H9 (cell line): Measurements from ENCODE around the gene G6PC2. TPM values are rescaled to one million over a fixed set of nuclear protein-coding genes. Genes with fewer than 3 reads are reported as not detected.

Experiments
- DNase-seq: peaks from one replicate; pipeline ENCODE4 v3.0.0-alpha.2; 2017
- H2AFZ ChIP-seq: one replicate; pipeline ENCODE4 v1.6.1; 2013; ENCODE audit warnings: mild to moderate bottlenecking, low read length, control low read depth, moderate library complexity
- H2AK5ac ChIP-seq: 2 replicates; pipeline ENCODE4 v1.6.1; 2013; ENCODE audit warnings: low read length, control low read depth, mixed read lengths; ENCODE audit not compliant: insufficient read length
- H2BK120ac ChIP-seq: one replicate; pipeline ENCODE4 v1.6.1; 2013; ENCODE audit warnings: low read depth, mild to moderate bottlenecking, low read length, control low read depth, inconsistent platforms; ENCODE audit not compliant: poor library complexity, severe bottlenecking
- H2BK12ac ChIP-seq: 2 replicates; pipeline ENCODE4 v1.6.1; 2013; ENCODE audit warnings: low read length, control low read depth, mixed read lengths, low read depth; ENCODE audit not compliant: insufficient read length
- H2BK15ac ChIP-seq: 2 replicates; pipeline ENCODE4 v1.6.1; 2013; ENCODE audit warnings: low read depth, low read length, control low read depth
- H2BK20ac ChIP-seq: one replicate; pipeline ENCODE4 v1.6.1; 2013; ENCODE audit warnings: low read depth, mild to moderate bottlenecking, low read length, control low read depth, inconsistent platforms; ENCODE audit not compliant: poor library complexity, severe bottlenecking
- H2BK5ac ChIP-seq: 2 replicates; pipeline ENCODE4 v1.6.1; 2013; ENCODE audit warnings: low read length, control low read depth, mixed read lengths; ENCODE audit not compliant: insufficient read length
- H3K14ac ChIP-seq: 2 replicates; pipeline ENCODE4 v1.6.1; 2013; ENCODE audit warnings: low read length, control low read depth; ENCODE audit not compliant: insufficient read depth
- H3K18ac ChIP-seq: 2 replicates; pipeline ENCODE4 v1.6.1; 2013; ENCODE audit warnings: low read depth, mild to moderate bottlenecking, mixed read lengths, low read length, control low read depth; ENCODE audit not compliant: insufficient read length
- H3K23ac ChIP-seq: 2 replicates; pipeline ENCODE4 v1.6.1; 2013; ENCODE audit warnings: low read length, control low read depth, mixed read lengths, low read depth; ENCODE audit not compliant: insufficient read length
- H3K23me2 ChIP-seq: 2 replicates; pipeline ENCODE4 v1.6.1; 2013; ENCODE audit warnings: low read depth, mild to moderate bottlenecking, mixed read lengths, low read length, control low read depth; ENCODE audit not compliant: insufficient read length, poor library complexity, severe bottlenecking
- H3K27ac ChIP-seq: 2 replicates; pipeline ENCODE4 v1.5.1; 2013; ENCODE audit warnings: low read length, control low read depth, mixed read lengths, low read depth; ENCODE audit not compliant: insufficient read length
- H3K27me3 ChIP-seq: 2 replicates; pipeline ENCODE4 v1.6.1; 2013; ENCODE audit warnings: low read length, control low read depth, inconsistent platforms; ENCODE audit not compliant: insufficient read depth
- H3K4ac ChIP-seq: 2 replicates; pipeline ENCODE4 v1.6.1; 2013; ENCODE audit warnings: low read depth, mild to moderate bottlenecking, control low read depth, inconsistent platforms, low read length, moderate library complexity
- H3K4me1 ChIP-seq: 2 replicates; pipeline ENCODE4 v1.6.1; 2013; ENCODE audit warnings: low read length, control low read depth, inconsistent platforms; ENCODE audit not compliant: insufficient read depth
- H3K4me2 ChIP-seq: 2 replicates; pipeline ENCODE4 v1.6.1; 2013; ENCODE audit warnings: low read length, control low read depth, mixed read lengths; ENCODE audit not compliant: insufficient read length, insufficient read depth
- H3K56ac ChIP-seq: 2 replicates; pipeline ENCODE4 v1.6.1; 2013; ENCODE audit warnings: low read depth, mild to moderate bottlenecking, mixed read lengths, low read length, control low read depth; ENCODE audit not compliant: insufficient read length
- H3K79me1 ChIP-seq: 2 replicates; pipeline ENCODE4 v1.6.1; 2013; ENCODE audit warnings: low read depth, mild to moderate bottlenecking, moderate library complexity, low read length, control low read depth, inconsistent platforms; ENCODE audit not compliant: insufficient read depth, poor library complexity, severe bottlenecking
- H3K79me2 ChIP-seq: 2 replicates; pipeline ENCODE4 v1.6.1; 2013; ENCODE audit warnings: low read length, control low read depth, inconsistent platforms; ENCODE audit not compliant: insufficient read depth
- H3K9ac ChIP-seq: 2 replicates; pipeline ENCODE4 v1.6.1; 2013; ENCODE audit warnings: low read length, control low read depth, mixed read lengths; ENCODE audit not compliant: insufficient read length; ENCODE audit errors: extremely low read depth
- H3K9me3 ChIP-seq: one replicate; pipeline ENCODE4 v1.6.1; 2013; ENCODE audit warnings: low read depth, low read length, inconsistent platforms; ENCODE audit not compliant: control insufficient read depth
- H3T11ph ChIP-seq: one replicate; pipeline ENCODE4 v1.6.1; 2013; ENCODE audit warnings: mild to moderate bottlenecking, low read length, control low read depth, inconsistent platforms
- H4K20me1 ChIP-seq: one replicate; pipeline ENCODE4 v1.6.1; 2013; ENCODE audit not compliant: control insufficient read depth, insufficient read length, insufficient read depth
- H4K5ac ChIP-seq: 2 replicates; pipeline ENCODE4 v1.6.1; 2013; ENCODE audit warnings: low read depth, mild to moderate bottlenecking, mixed read lengths, low read length, control low read depth; ENCODE audit not compliant: insufficient read length
- H4K8ac ChIP-seq: replicated peaks from 2 replicates; pipeline ENCODE4 v1.6.1; 2013; ENCODE audit warnings: low read length, control low read depth, mixed read lengths, low read depth; ENCODE audit not compliant: insufficient read length
- H4K91ac ChIP-seq: 2 replicates; pipeline ENCODE4 v1.6.1; 2013; ENCODE audit warnings: low read depth, mild to moderate bottlenecking, moderate library complexity, mixed read lengths, low read length, control low read depth; ENCODE audit not compliant: insufficient read length
- H3K27ac Mint-ChIP-seq, 3 experiments: 2 replicates in 2 of 3; 3 replicates in 1 of 3; pipeline ENCODE4 v1.8.0; 2020 to 2021; ENCODE audit warnings: mixed read lengths in 3 of 3, mild to moderate bottlenecking in 1 of 3, moderate library complexity in 1 of 3
- H3K27me3 Mint-ChIP-seq: 2 replicates; pipeline ENCODE4 v1.8.0; 2021; ENCODE audit warnings: low read depth, mild to moderate bottlenecking, moderate library complexity, mixed read lengths
- H3K36me3 Mint-ChIP-seq, 3 experiments: 2 replicates in 2 of 3; 3 replicates in 1 of 3; pipeline ENCODE4 v1.8.0; 2020 to 2021; ENCODE audit warnings: low read depth in 3 of 3, mixed read lengths in 3 of 3; ENCODE audit not compliant: insufficient read depth in 1 of 3
- H3K4me1 Mint-ChIP-seq, 2 experiments: 2 replicates each; pipeline ENCODE4 v1.8.0; 2020; ENCODE audit warnings: mixed read lengths in 2 of 2
- H3K4me3 Mint-ChIP-seq, 2 experiments: 2 replicates in 1 of 2; 3 replicates in 1 of 2; pipeline ENCODE4 v1.8.0; 2020 to 2021; ENCODE audit warnings: mild to moderate bottlenecking in 2 of 2, mixed read lengths in 2 of 2, moderate library complexity in 1 of 2
- H3K9me3 Mint-ChIP-seq, 2 experiments: 2 replicates in 1 of 2; 3 replicates in 1 of 2; pipeline ENCODE4 v1.8.0; 2020; ENCODE audit warnings: mild to moderate bottlenecking in 2 of 2, mixed read lengths in 2 of 2, moderate library complexity in 1 of 2
- WGBS: extraction: QIAGEN DNeasy Blood & Tissue Kit; methylation state at CpG from one replicate; pipeline ENCODE4 v1.1.7; 2013; ENCODE audit warnings: missing lambda C conversion rate, low lambda C conversion rate, mixed read lengths; ENCODE audit not compliant: insufficient read length; ENCODE audit errors: extremely low coverage; 5-methylcytosine and 5-hydroxymethylcytosine counted together
- total RNA-seq: library from RNA; stranded (reverse); gene quantifications from 2 replicates; pipeline ENCODE4 v1.2.1, GENCODE V29; 2021
- TF ChIP-seq, protein P1 (sequence below): fragments of 200-600 bp; sonication (generic); conservative IDR thresholded peaks from 3 replicates; pipeline ENCODE4 v1.8.0; 2021; ENCODE audit warnings: antibody characterized with exemption, mild to moderate bottlenecking

The G6PC2 gene
- total RNA-seq, 1 experiment from 2014 or later, result not detected

DNA sequence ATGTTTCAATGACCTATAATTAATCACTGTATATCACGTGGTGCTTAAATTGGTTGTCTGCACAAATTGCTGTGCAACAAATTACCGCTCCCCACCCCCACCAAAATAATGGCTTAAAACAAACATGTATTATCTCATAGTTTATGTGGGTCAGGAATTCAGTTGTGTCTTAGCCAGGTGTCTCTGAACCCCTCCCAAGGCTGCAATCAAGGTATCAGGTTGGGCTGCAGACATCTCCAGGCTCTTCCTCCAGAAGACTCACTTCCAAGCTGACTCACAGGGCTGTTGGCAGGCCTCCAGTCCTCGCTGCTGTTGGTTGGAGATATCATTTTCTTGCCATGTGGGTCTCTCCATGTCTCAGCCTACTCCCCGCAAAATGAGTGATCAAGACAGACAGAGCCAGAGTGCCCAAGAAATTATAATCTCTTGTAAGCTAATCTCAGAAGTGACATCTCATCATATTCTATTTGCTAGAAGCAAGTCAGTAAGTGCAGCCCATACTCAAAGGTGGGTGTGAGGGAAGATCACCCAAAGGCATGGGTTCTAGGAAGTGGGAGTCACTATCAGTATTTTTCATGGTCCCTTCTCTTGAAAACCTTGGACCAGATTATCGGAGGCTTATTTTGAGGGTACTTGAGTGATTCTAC is 49.3 kb upstream of the G6PC2 start:
- H3K27me3 ChIP-seq, result no peaks in the 10 kb centered on the region
- no peaks in the 10 kb centered on the region for H3K79me1 ChIP-seq
- Mint-ChIP-seq H3K27ac (peak overlapping the region in 2 of 3 experiments; percentile 13 to 42; a peak in 2 of 7 replicates), H3K27me3 (no peaks in the 10 kb centered on the region), H3K36me3 (peaks cover 7 to 13% (median 11%) of the 10 kb centered on the region in 3 experiments; a peak in 6 of 7 replicates), H3K4me3 (no peak overlapping the region), H3K9me3 (no peaks in the 10 kb centered on the region), H3K4me1 (peaks cover 4% of the 10 kb centered on the region in 2 experiments; a peak in 2 of 4 replicates)
- H3K56ac ChIP-seq, result no peak overlapping the region
- H3K4me2 ChIP-seq, result no peak overlapping the region
- no peak overlapping the region for H3K14ac ChIP-seq
- no peak overlapping the region for H2BK20ac ChIP-seq
- TF ChIP-seq, protein P1, sequence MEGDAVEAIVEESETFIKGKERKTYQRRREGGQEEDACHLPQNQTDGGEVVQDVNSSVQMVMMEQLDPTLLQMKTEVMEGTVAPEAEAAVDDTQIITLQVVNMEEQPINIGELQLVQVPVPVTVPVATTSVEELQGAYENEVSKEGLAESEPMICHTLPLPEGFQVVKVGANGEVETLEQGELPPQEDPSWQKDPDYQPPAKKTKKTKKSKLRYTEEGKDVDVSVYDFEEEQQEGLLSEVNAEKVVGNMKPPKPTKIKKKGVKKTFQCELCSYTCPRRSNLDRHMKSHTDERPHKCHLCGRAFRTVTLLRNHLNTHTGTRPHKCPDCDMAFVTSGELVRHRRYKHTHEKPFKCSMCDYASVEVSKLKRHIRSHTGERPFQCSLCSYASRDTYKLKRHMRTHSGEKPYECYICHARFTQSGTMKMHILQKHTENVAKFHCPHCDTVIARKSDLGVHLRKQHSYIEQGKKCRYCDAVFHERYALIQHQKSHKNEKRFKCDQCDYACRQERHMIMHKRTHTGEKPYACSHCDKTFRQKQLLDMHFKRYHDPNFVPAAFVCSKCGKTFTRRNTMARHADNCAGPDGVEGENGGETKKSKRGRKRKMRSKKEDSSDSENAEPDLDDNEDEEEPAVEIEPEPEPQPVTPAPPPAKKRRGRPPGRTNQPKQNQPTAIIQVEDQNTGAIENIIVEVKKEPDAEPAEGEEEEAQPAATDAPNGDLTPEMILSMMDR, result no peak
- no peak overlapping the region for H2BK12ac ChIP-seq
- H3K27ac ChIP-seq, result no peak overlapping the region
- no peak overlapping the region for H2BK15ac ChIP-seq
- H3K4me1 ChIP-seq, result no peaks in the 10 kb centered on the region
- H4K8ac ChIP-seq, result no peak overlapping the region
- no peak overlapping the region for H2BK120ac ChIP-seq
- no peak overlapping the region for H3K9ac ChIP-seq
- no peaks in the 10 kb centered on the region for H3K9me3 ChIP-seq
- no peak overlapping the region for H3T11ph ChIP-seq
- no peak overlapping the region for H4K5ac ChIP-seq
- H2AFZ ChIP-seq, result no peak overlapping the region
- H4K20me1 ChIP-seq, result no peaks in the 10 kb centered on the region
- no peaks in the 10 kb centered on the region for H3K23me2 ChIP-seq
- no peak overlapping the region for H2AK5ac ChIP-seq
- no peak overlapping the region for H3K18ac ChIP-seq
- no peak for DNase-seq
- H4K91ac ChIP-seq, result no peak overlapping the region
- no peaks in the 10 kb centered on the region for H3K79me2 ChIP-seq
- no peak overlapping the region for H2BK5ac ChIP-seq
- no peak overlapping the region for H3K23ac ChIP-seq
- no peak overlapping the region for H3K4ac ChIP-seq
- WGBS, result no CpG with 5 or more reads among the region's 5 CpGs
